Cardiac muscle cell (in vitro differentiated cells and primary cell): Measurements from ENCODE around the gene KRT1. TPM values are rescaled to one million over a fixed set of nuclear protein-coding genes. Genes with fewer than 3 reads are reported as not detected.

Source experiments
- DNase-seq, 2 donors: peaks; one replicate each; pipeline versions ENCODE4 v3.0.0 to v3.0.0-alpha.2; 2010 to 2017; ENCODE audit warnings: low read depth in 1 of 2, low spot score in 1 of 2
- H3K27ac ChIP-seq: fragments of 200-600 bp; sonication (generic); 2 replicates; pipeline ENCODE4 v1.5.1; 2016
- H3K27me3 ChIP-seq: fragments of 200-600 bp; sonication (generic); 2 replicates; pipeline ENCODE4 v1.6.0; 2016; ENCODE audit warnings: control low read depth
- H3K36me3 ChIP-seq: fragments of 200-600 bp; sonication (generic); 2 replicates; pipeline ENCODE4 v1.5.1; 2016; ENCODE audit warnings: control low read depth
- H3K4me1 ChIP-seq: fragments of 200-600 bp; sonication (generic); 2 replicates; pipeline ENCODE4 v1.8.1; 2017; ENCODE audit warnings: low read depth, mild to moderate bottlenecking, mixed run types
- H3K4me3 ChIP-seq: fragments of 200-600 bp; sonication (generic); 2 replicates; pipeline ENCODE4 v1.5.1; 2016; ENCODE audit warnings: mild to moderate bottlenecking
- H3K9me3 ChIP-seq: fragments of 200-600 bp; sonication (generic); 2 replicates; pipeline ENCODE4 v1.5.1; 2017; ENCODE audit warnings: low read depth, mild to moderate bottlenecking, control low read depth
- CTCF ChIP-seq: IDR thresholded peaks from 2 replicates; pipeline ENCODE4 v1.5.1; 2012; ENCODE audit warnings: low read depth, mild to moderate bottlenecking, low read length
- polyA plus RNA-seq: library from polyadenylated mRNA; unstranded; fragments of >200 nt; fragmentation: Nextera tagmentation; extraction: Ambion mirVana; gene quantifications from 2 replicates; pipeline ENCODE4 v1.2.1, GENCODE V29; 2016
- total RNA-seq: library from RNA; depleted of rRNA; stranded (reverse); fragments of >200 nt; gene quantifications from 2 replicates; pipeline ENCODE4 v1.2.3, GENCODE V29; 2016

The KRT1 gene
- total and polyA plus RNA-seq, 2 experiments from 2014 or later = not detected

GRCh38 chr12:52629281-52630007 is 50.8 kb downstream of the KRT1 start:
- H3K4me1 ChIP-seq = no peaks in the 10 kb centered on the region
- no peaks in the 10 kb centered on the region for H3K9me3 ChIP-seq
- no peak overlapping the region for H3K27ac ChIP-seq
- TF ChIP-seq CTCF = no peak
- DNase-seq = no peak
- peaks cover 17% of the 10 kb centered on the region for H3K27me3 ChIP-seq
- no peak overlapping the region for H3K4me3 ChIP-seq
- no peaks in the 10 kb centered on the region for H3K36me3 ChIP-seq

DNA sequence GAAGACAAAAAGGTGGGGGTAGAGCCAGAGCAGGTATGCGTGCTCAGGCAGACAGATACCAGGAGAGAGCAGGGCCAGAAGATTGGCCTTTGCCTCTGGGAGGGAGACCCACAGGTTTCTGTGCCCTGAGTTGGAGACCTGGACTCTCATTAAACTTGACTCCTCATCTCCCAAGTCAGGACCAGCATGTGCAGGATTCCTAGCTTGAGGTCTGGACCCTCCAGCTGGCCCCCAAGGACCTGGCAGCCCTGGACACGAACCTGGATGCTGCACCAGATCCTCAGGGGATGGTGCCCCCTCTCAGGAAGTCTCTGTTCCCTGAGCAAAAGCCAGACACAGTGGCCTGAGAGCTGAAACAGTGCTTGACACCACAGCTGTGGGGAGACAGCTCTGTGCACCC is 51.4 kb downstream of the KRT1 start:
- Histone ChIP-seq H3K4me3 (no peak overlapping the region), H3K36me3 (no peaks in the 10 kb centered on the region), H3K9me3 (no peaks in the 10 kb centered on the region), H3K27me3 (peaks cover 17% of the 10 kb centered on the region), H3K4me1 (no peaks in the 10 kb centered on the region), H3K27ac (no peak overlapping the region)
- DNase-seq = no peak
- no peak for TF ChIP-seq CTCF

DNA sequence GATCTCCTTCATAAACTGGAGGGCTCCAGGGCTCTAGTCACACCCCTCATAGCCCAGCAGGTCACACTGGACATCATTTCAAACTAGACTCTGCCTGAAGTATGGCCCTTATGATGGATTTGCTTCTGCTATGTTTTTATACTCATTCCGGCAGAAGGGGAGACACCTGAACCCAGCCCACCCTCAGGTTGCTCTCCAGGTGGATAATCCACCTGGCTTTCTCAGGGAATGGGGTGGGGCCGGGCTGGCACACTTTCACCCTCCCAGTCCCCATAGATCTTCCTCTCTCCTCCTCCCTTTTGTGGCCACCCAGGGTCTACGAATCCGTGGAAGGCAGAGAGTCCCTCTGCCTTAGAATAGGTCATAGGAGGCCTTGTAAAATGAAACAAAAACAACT is 52.1 kb downstream of the KRT1 start:
- H3K36me3 ChIP-seq = no peaks in the 10 kb centered on the region
- H3K4me1 ChIP-seq = no peaks in the 10 kb centered on the region
- no peak overlapping the region for H3K27ac ChIP-seq
- no peak for TF ChIP-seq CTCF
- no peak for DNase-seq
- no peaks in the 10 kb centered on the region for H3K9me3 ChIP-seq
- H3K27me3 ChIP-seq = peaks cover 12% of the 10 kb centered on the region
- no peak overlapping the region for H3K4me3 ChIP-seq

DNA sequence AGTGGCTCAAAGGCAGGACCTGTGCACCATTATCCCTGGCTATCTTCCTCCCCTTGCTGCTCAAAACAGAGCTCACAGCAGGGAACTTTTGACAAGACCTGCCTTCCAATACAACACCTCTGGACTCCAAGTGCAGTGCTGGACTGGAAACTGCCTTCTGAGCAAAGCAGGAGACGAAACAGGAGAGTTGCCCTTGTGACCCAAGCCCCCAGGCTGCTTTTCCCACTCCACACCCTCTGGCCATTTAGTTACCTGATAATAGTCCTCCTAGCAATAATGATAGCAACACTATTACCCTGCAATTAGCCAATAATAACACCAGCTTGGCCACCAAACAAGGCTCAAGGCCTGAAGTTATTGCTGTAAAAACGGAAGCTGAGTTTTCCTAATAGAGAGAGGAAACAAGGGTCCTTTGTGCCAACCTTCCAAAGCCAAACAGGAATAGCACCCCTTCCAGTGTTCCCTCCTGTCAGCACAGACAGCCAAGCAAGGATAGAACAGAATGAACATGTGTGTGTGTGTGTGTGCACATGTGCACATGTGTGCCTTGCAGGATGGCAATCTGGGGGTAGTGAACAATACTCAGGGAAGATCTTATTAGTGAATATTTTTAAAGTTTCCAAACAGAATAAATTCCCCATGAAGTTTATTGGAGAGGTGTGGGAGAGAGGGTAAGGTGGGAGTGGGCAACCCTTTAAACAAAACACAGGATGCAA is 52.7 kb downstream of the KRT1 start:
- no peaks in the 10 kb centered on the region for H3K9me3 ChIP-seq
- TF ChIP-seq CTCF = no peak
- H3K27ac ChIP-seq = no peak overlapping the region
- H3K4me3 ChIP-seq = no peak overlapping the region
- H3K27me3 ChIP-seq = peaks cover 12% of the 10 kb centered on the region
- H3K4me1 ChIP-seq = no peaks in the 10 kb centered on the region
- DNase-seq = no peak
- H3K36me3 ChIP-seq = no peaks in the 10 kb centered on the region

Other genes starting within 250 kb of the KRT1 start
- gene KRT75, start 246.0 kb downstream of the KRT1 start, total RNA-seq = not detected in 2 replicates
- gene KRT75, start 246.0 kb downstream of the KRT1 start, polyA plus RNA-seq = not detected in 2 replicates
- gene KRT6B, start 228.3 kb downstream of the KRT1 start, total RNA-seq = not detected in 2 replicates
- gene KRT6B, start 228.3 kb downstream of the KRT1 start, polyA plus RNA-seq = 0.13 TPM in 1 of 2 replicates, not detected in the other
- gene KRT6C, start 206.6 kb downstream of the KRT1 start, total RNA-seq = not detected in 2 replicates
- gene KRT6C, start 206.6 kb downstream of the KRT1 start, polyA plus RNA-seq = not detected in 2 replicates
- not detected in 2 replicates for gene KRT6A, start 187.2 kb downstream of the KRT1 start, total RNA-seq
- 0.22 TPM in 1 of 2 replicates, not detected in the other for gene KRT6A, start 187.2 kb downstream of the KRT1 start, polyA plus RNA-seq
- not detected in 2 replicates for gene KRT5, start 160.0 kb downstream of the KRT1 start, total RNA-seq
- gene KRT5, start 160.0 kb downstream of the KRT1 start, polyA plus RNA-seq = 0.23 TPM in 1 of 2 replicates, not detected in the other
- gene KRT71, start 127.3 kb downstream of the KRT1 start, total RNA-seq = not detected in 2 replicates
- gene KRT71, start 127.3 kb downstream of the KRT1 start, polyA plus RNA-seq = not detected in 2 replicates
- not detected in 2 replicates for gene KRT74, start 106.6 kb downstream of the KRT1 start, total RNA-seq
- gene KRT74, start 106.6 kb downstream of the KRT1 start, polyA plus RNA-seq = not detected in 2 replicates
- gene KRT72, start 78.9 kb downstream of the KRT1 start, total RNA-seq = not detected in 2 replicates
- not detected in 2 replicates for gene KRT72, start 78.9 kb downstream of the KRT1 start, polyA plus RNA-seq
- not detected in 2 replicates for gene KRT73, start 61.8 kb downstream of the KRT1 start, total RNA-seq
- gene KRT73, start 61.8 kb downstream of the KRT1 start, polyA plus RNA-seq = not detected in 2 replicates
- not detected in 2 replicates for gene KRT2, start 28.2 kb downstream of the KRT1 start, total RNA-seq
- gene KRT2, start 28.2 kb downstream of the KRT1 start, polyA plus RNA-seq = not detected in 2 replicates
- not detected in 2 replicates for gene KRT77, start 23.1 kb upstream of the KRT1 start, total RNA-seq
- not detected in 2 replicates for gene KRT77, start 23.1 kb upstream of the KRT1 start, polyA plus RNA-seq
- not detected in 2 replicates for gene KRT76, start 96.9 kb upstream of the KRT1 start, total RNA-seq
- gene KRT76, start 96.9 kb upstream of the KRT1 start, polyA plus RNA-seq = not detected in 2 replicates
- not detected in 2 replicates for gene KRT3, start 115.7 kb upstream of the KRT1 start, total RNA-seq
- not detected in 2 replicates for gene KRT3, start 115.7 kb upstream of the KRT1 start, polyA plus RNA-seq
- not detected in 2 replicates for gene KRT4, start 133.7 kb upstream of the KRT1 start, total RNA-seq
- gene KRT4, start 133.7 kb upstream of the KRT1 start, polyA plus RNA-seq = not detected in 2 replicates
- not detected in 2 replicates for gene KRT79, start 153.9 kb upstream of the KRT1 start, total RNA-seq
- gene KRT79, start 153.9 kb upstream of the KRT1 start, polyA plus RNA-seq = not detected in 2 replicates
- not detected in 2 replicates for gene KRT78, start 168.6 kb upstream of the KRT1 start, total RNA-seq
- not detected in 2 replicates for gene KRT78, start 168.6 kb upstream of the KRT1 start, polyA plus RNA-seq
- gene KRT8, start 224.7 kb upstream of the KRT1 start, total RNA-seq = 480 and 946 TPM in 2 replicates
- 728 and 1,480 TPM in 2 replicates for gene KRT8, start 224.7 kb upstream of the KRT1 start, polyA plus RNA-seq